HepG2 (cell line): Measurements from ENCODE around the gene MYH9. TPM values are rescaled to one million over a fixed set of nuclear protein-coding genes. Genes with fewer than 3 reads are reported as not detected.
A peak's percentile ranks its signal among the peaks of the same experiment; 100 is the strongest.

Source experiments
- EEA1 ChIP-seq: sonication (generic); formaldehyde crosslinking; IDR thresholded peaks from 2 replicates; pipeline ENCODE4 v1.5.1; 2020; ENCODE audit warnings: mild to moderate bottlenecking, missing genetic modification reagents, borderline replicate concordance
- HHEX ChIP-seq: IDR thresholded peaks from 2 replicates; pipeline ENCODE4 v1.6.1; 2016; ENCODE audit warnings: control low read depth
- HNF1B ChIP-seq: sonication (generic); formaldehyde crosslinking; IDR thresholded peaks from 2 replicates; pipeline ENCODE4 v1.5.1; 2020; ENCODE audit warnings: mild to moderate bottlenecking, moderate library complexity, missing genetic modification reagents
- IRX3 ChIP-seq: sonication (generic); formaldehyde crosslinking; IDR thresholded peaks from 2 replicates; pipeline ENCODE4 v1.8.1; 2023; ENCODE audit warnings: mild to moderate bottlenecking, low read depth, missing genetic modification reagents, borderline replicate concordance
- MBNL3 ChIP-seq: fragments of 250-450 bp; sonication (Bioruptor Pico); conservative IDR thresholded peaks from 2 replicates; pipeline ENCODE4 v1.8.0; 2022; ENCODE audit warnings: mild to moderate bottlenecking, inconsistent platforms
- MTA3 ChIP-seq: sonication (generic); formaldehyde crosslinking; IDR thresholded peaks from 2 replicates; pipeline ENCODE4 v1.4.0; 2020; ENCODE audit warnings: missing genetic modification reagents
- PLRG1 ChIP-seq: fragments of 450-650 bp; conservative IDR thresholded peaks from 2 replicates; pipeline ENCODE4 v1.6.1; 2016
- REST ChIP-seq, 2 experiments: IDR thresholded peaks; 2 replicates each; pipeline ENCODE4 v1.6.1; 2011 to 2012; ENCODE audit warnings: low read length in 2 of 2, borderline replicate concordance in 1 of 2, low read depth in 1 of 2, mild to moderate bottlenecking in 1 of 2, moderate library complexity in 1 of 2
- SMAD3 ChIP-seq: sonication (generic); formaldehyde crosslinking; IDR thresholded peaks from 2 replicates; pipeline ENCODE4 v1.4.0; 2020; ENCODE audit warnings: missing genetic modification reagents
- SMARCC2 ChIP-seq: fragments of 450-650 bp; IDR thresholded peaks from 2 replicates; pipeline ENCODE4 v1.6.1; 2017; ENCODE audit warnings: antibody characterized with exemption, mild to moderate bottlenecking
- SRSF1 ChIP-seq: fragments of 200-400 bp; formaldehyde crosslinking; optimal IDR thresholded peaks from 2 replicates; pipeline ENCODE3; 2017; ENCODE audit warnings: mild to moderate bottlenecking, low read depth, low read length, moderate library complexity
- STAG1 ChIP-seq: sonication (generic); formaldehyde crosslinking; IDR thresholded peaks from 2 replicates; pipeline ENCODE4 v1.4.0; 2020; ENCODE audit warnings: missing genetic modification reagents
- TERF1 ChIP-seq: sonication (generic); formaldehyde crosslinking; IDR thresholded peaks from 2 replicates; pipeline ENCODE4 v1.8.0; 2022; ENCODE audit warnings: mild to moderate bottlenecking, missing genetic modification reagents, moderate library complexity
- TP53 ChIP-seq: sonication (generic); formaldehyde crosslinking; conservative IDR thresholded peaks from 2 replicates; pipeline ENCODE4 v1.4.0; 2020; ENCODE audit warnings: missing genetic modification reagents
- ZBED4 ChIP-seq: sonication (generic); formaldehyde crosslinking; IDR thresholded peaks from 2 replicates; pipeline ENCODE4 v1.4.0; 2020; ENCODE audit warnings: missing genetic modification reagents, borderline replicate concordance
- ZEB1 ChIP-seq: IDR thresholded peaks from 2 replicates; pipeline ENCODE4 v1.6.1; 2012; ENCODE audit warnings: mild to moderate bottlenecking, low read depth, inconsistent platforms; ENCODE audit not compliant: insufficient replicate concordance
- ZNF124 ChIP-seq: sonication (generic); formaldehyde crosslinking; IDR thresholded peaks from 2 replicates; pipeline ENCODE4 v1.4.0; 2020; ENCODE audit warnings: missing genetic modification reagents
- ZSCAN12 ChIP-seq: sonication (generic); formaldehyde crosslinking; IDR thresholded peaks from 2 replicates; pipeline ENCODE4 v1.9.0; 2021; ENCODE audit warnings: mild to moderate bottlenecking, missing genetic modification reagents
- polyA plus RNA-seq, 8 experiments: library from polyadenylated mRNA; depleted of rRNA in 3 of 8; stranded (reverse) in 7 of 8; unstranded in 1 of 8; fragments of >200 nt; fragmentation: Illumina TruSeq in 4 of 8; extraction: Trizol in 4 of 8; gene quantifications; 2 replicates each; pipeline versions ENCODE4 v1.2.1 to v1.2.3, GENCODE V29; 2011 to 2016; ENCODE audit warnings: low read depth in 4 of 8, missing spikeins in 1 of 8, mixed read lengths in 1 of 8; ENCODE audit not compliant: insufficient read depth in 1 of 8
- total RNA-seq, 5 experiments: library from RNA; depleted of rRNA; stranded (reverse); fragments of >200 nt; fragmentation: Illumina TruSeq; extraction: Trizol; gene quantifications; 2 replicates each; pipeline ENCODE4 v1.2.3, GENCODE V29; 2016; ENCODE audit warnings: low read depth in 1 of 5

MYH9 gene
- total and polyA plus RNA-seq, 2 of the 13 experiments (the other 11 are each of a cell fraction or from before 2014, with no cell fraction given), result 50.7 to 98.5 TPM

- TF ChIP-seq REST (IDR thresholded peaks at IDR 0.05; ENCODE audit: borderline replicate concordance in 1 of 2, low read depth in 1 of 2, low read length in 2 of 2) (peak in 1 of 2 experiments; percentile 16; a peak in 1 of 4 replicates), SMAD3 (0 out of 2 replicates have a peak, but pooled peaks have one; percentile 56), ZBED4 (CRISPR knock-in tag) (no peak), TP53 (CRISPR knock-in tag) (no peak), STAG1 (CRISPR knock-in tag) (peak; percentile 22; the same call in 1 of the 2 replicates), SMARCC2 (no peak), MBNL3 (no peak), HNF1B (CRISPR knock-in tag) (peak; percentile 71), TERF1 (CRISPR knock-in tag) (0 out of 2 replicates have a peak, but pooled peaks have one; percentile 65), MTA3 (no peak), PLRG1 (no peak), ZSCAN12 (CRISPR knock-in tag) (no peak), SRSF1 (no peak), HHEX (CRISPR knock-in tag) (no peak), ZNF124 (CRISPR knock-in tag) (no peak; the same call in 1 of the 2 replicates), EEA1 (CRISPR knock-in tag) (no peak), IRX3 (CRISPR knock-in tag) (no peak), ZEB1 (peak; percentile 100)
Observed at GRCh38 chr22:36409911-36410756, 22.4 kb upstream of the MYH9 start (continued).
